PFSK-1 (cell line): Measurements from ENCODE around the gene OR4K5.

ENCODE experiments used
- FOXP2 ChIP-seq: optimal IDR thresholded peaks from 2 replicates; pipeline ENCODE3; 2011; ENCODE audit warnings: borderline replicate concordance, control low read depth, inconsistent platforms; ENCODE audit not compliant: insufficient read depth; ENCODE audit errors: extremely low read length, extremely low read depth
- POLR2AphosphoS5 ChIP-seq: IDR thresholded peaks from 2 replicates; pipeline ENCODE4 v1.6.1; 2012; ENCODE audit warnings: low read depth, mild to moderate bottlenecking, control low read depth, low read length, moderate library complexity
- SIN3A ChIP-seq: IDR thresholded peaks from 2 replicates; pipeline ENCODE4 v1.6.1; 2012; ENCODE audit warnings: mild to moderate bottlenecking, low read length, moderate library complexity, borderline replicate concordance; ENCODE audit not compliant: insufficient read depth
- TAF1 ChIP-seq: IDR thresholded peaks from 2 replicates; pipeline ENCODE4 v1.6.1; 2012; ENCODE audit warnings: low read length, control low read depth, borderline replicate concordance; ENCODE audit not compliant: insufficient read depth
- TF ChIP-seq, protein P1 (sequence below), 2 experiments: IDR thresholded peaks; 2 replicates each; pipeline versions ENCODE4 v1.6.1 to v1.8.0; 2011 to 2012; ENCODE audit warnings: low read depth in 2 of 2, low read length in 2 of 2, control low read depth in 1 of 2, inconsistent platforms in 1 of 2, mild to moderate bottlenecking in 1 of 2, moderate library complexity in 1 of 2; ENCODE audit not compliant: insufficient read depth in 1 of 2

The OR4K5 gene

GRCh38 chr14:19917243-19917642, 3.2 kb upstream of the OR4K5 start:
- TF ChIP-seq, protein P1, sequence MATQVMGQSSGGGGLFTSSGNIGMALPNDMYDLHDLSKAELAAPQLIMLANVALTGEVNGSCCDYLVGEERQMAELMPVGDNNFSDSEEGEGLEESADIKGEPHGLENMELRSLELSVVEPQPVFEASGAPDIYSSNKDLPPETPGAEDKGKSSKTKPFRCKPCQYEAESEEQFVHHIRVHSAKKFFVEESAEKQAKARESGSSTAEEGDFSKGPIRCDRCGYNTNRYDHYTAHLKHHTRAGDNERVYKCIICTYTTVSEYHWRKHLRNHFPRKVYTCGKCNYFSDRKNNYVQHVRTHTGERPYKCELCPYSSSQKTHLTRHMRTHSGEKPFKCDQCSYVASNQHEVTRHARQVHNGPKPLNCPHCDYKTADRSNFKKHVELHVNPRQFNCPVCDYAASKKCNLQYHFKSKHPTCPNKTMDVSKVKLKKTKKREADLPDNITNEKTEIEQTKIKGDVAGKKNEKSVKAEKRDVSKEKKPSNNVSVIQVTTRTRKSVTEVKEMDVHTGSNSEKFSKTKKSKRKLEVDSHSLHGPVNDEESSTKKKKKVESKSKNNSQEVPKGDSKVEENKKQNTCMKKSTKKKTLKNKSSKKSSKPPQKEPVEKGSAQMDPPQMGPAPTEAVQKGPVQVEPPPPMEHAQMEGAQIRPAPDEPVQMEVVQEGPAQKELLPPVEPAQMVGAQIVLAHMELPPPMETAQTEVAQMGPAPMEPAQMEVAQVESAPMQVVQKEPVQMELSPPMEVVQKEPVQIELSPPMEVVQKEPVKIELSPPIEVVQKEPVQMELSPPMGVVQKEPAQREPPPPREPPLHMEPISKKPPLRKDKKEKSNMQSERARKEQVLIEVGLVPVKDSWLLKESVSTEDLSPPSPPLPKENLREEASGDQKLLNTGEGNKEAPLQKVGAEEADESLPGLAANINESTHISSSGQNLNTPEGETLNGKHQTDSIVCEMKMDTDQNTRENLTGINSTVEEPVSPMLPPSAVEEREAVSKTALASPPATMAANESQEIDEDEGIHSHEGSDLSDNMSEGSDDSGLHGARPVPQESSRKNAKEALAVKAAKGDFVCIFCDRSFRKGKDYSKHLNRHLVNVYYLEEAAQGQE (IDR thresholded peaks at IDR 0.05; ENCODE audit: insufficient read depth in 1 of 2, low read depth in 2 of 2, low read length in 2 of 2), result no peak
- TF ChIP-seq POLR2AphosphoS5, result no peak
- TF ChIP-seq TAF1, result no peak
- TF ChIP-seq SIN3A, result no peak
- no peak for TF ChIP-seq FOXP2

GRCh38 chr14:19917955-19918518, 2.4 kb upstream of the OR4K5 start:
- TF ChIP-seq TAF1 (no peak), POLR2AphosphoS5 (no peak), FOXP2 (no peak), SIN3A (no peak)
- TF ChIP-seq, protein P1 (IDR thresholded peaks at IDR 0.05; ENCODE audit: insufficient read depth in 1 of 2, low read depth in 2 of 2, low read length in 2 of 2), result no peak

DNA sequence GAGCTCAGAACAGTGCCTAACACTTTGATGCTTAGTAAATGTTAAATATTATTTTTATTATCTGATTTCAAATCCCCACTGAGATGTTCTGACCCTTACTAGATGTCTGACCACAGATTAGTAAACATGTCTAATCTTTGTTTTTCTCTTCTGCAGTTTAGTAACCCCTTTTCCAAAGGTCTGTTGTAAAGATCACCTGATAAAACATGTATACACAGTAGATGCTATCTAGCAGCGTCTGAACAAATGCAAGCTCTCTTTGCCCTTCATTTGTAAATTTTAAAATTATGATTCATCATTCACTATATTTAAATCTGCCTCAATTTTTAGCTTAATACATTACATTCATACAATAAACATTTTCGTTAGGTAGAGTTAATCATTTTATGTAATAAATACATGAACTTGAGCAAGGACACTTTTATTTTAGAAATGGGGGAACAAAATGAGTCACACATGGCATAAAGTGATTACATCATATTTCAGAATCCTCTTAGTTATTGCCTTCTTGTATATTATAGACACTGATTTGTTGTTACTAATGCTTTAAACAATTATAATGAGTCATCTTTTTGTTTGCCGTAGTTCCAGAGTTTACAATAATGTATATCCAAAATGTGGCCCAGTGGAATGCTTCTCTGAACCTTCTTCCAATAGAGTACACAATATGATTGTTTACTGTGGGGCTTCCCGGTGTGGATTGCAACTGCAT, 1.7 kb upstream of the OR4K5 start:
- TF ChIP-seq, protein P1 (IDR thresholded peaks at IDR 0.05; ENCODE audit: insufficient read depth in 1 of 2, low read depth in 2 of 2, low read length in 2 of 2), result no peak
- TF ChIP-seq TAF1, result no peak
- no peak for TF ChIP-seq SIN3A
- TF ChIP-seq FOXP2, result no peak
- no peak for TF ChIP-seq POLR2AphosphoS5

- TF ChIP-seq TAF1 (no peak), SIN3A (no peak)
Observed at GRCh38 chr14:19930617-19931016, 10.2 kb downstream of the OR4K5 start, which contains the start of gene OR4K1. Gene OR4K1 (plus strand): TSS chr14:19930917. CDS start chr14:19935667, 4,750 bp downstream.

- no peak for TF ChIP-seq SIN3A
Observed at GRCh38 chr14:19941668-19942067, 21.3 kb downstream of the OR4K5 start.

GRCh38 chr14:19947413-19948090, 27.1 kb downstream of the OR4K5 start:
- TF ChIP-seq SIN3A (no peak), POLR2AphosphoS5 (no peak), FOXP2 (no peak), TAF1 (no peak)
- TF ChIP-seq, protein P1 (IDR thresholded peaks at IDR 0.05; ENCODE audit: insufficient read depth in 1 of 2, low read depth in 2 of 2, low read length in 2 of 2), result no peak
